Progenitor cell of endocrine pancreas (in vitro differentiated cells): ENCODE results near the gene MSANTD1. TPM values are rescaled to one million over a fixed set of nuclear protein-coding genes. Genes with fewer than 3 reads are reported as not detected.

Experiments
- DNase-seq: peaks from one replicate; pipeline ENCODE4 v3.0.0; 2021; ENCODE audit warnings: low spot score; ENCODE audit not compliant: unreplicated experiment
- H3K27ac Mint-ChIP-seq: 2 replicates; pipeline ENCODE4 v1.8.0; 2021; ENCODE audit warnings: mild to moderate bottlenecking, moderate library complexity, mixed read lengths
- H3K27me3 Mint-ChIP-seq: 2 replicates; pipeline ENCODE4 v1.8.0; 2021; ENCODE audit warnings: mixed read lengths
- H3K36me3 Mint-ChIP-seq: 2 replicates; pipeline ENCODE4 v1.8.0; 2022; ENCODE audit warnings: mixed read lengths; ENCODE audit not compliant: insufficient read depth
- H3K4me1 Mint-ChIP-seq: 2 replicates; pipeline ENCODE4 v1.8.0; 2021; ENCODE audit warnings: low read depth, mixed read lengths
- H3K4me3 Mint-ChIP-seq: 2 replicates; pipeline ENCODE4 v1.8.0; 2021; ENCODE audit warnings: low read depth, mild to moderate bottlenecking, moderate library complexity, mixed read lengths
- H3K9me3 Mint-ChIP-seq: 2 replicates; pipeline ENCODE4 v1.8.0; 2021; ENCODE audit warnings: low read depth, mixed read lengths
- total RNA-seq: library from RNA; stranded (reverse); gene quantifications from 2 replicates; pipeline ENCODE4 v1.2.1, GENCODE V29; 2021
- TF ChIP-seq, protein P1 (sequence below): fragments of 200-600 bp; sonication (generic); IDR thresholded peaks from one replicate; pipeline ENCODE4 v1.5.0; 2021; ENCODE audit warnings: antibody characterized with exemption, mild to moderate bottlenecking; ENCODE audit not compliant: unreplicated experiment

MSANTD1 gene
- total RNA-seq, 1 donor from 2014 or later: 2.1 TPM

DNA sequence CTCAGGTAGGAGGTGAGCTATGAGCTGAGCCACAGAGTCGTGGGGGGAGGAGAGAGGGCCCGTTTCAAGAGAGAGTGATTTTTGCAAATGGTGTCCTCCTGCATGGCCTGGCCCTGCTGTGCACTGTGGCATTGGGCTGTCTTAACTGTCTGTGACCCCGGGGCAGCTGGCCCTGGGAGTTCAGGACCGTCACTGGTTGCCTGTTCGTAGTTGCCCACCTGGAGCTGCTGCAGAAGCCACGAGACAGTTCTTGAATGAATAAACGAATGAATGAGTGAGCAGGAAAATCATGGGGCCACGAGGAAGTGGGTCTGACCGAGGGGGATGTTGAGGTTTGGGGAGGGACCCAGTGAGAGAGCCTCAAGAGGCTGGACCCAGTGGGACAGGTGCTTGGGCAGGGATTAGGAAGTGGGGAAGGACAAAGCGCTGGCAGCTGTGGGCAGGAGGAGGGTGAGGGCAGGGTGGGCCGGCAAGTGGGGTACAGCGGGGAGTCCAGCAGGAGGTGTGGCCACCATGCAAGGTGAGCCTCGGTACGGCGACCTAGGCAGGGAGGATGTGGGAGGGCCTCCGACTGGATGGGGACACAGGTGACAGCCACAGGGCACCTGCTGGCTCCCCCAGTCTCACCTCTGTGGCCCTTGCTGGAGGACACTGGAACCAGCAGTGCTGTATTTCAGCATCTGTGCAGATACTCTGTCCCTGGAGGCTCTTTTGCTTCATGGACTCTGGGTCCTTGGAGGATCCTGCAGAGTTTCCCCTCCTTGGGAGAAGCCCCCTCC, 54.0 kb downstream of the MSANTD1 start:
- DNase-seq: no peak
- TF ChIP-seq, protein P1, sequence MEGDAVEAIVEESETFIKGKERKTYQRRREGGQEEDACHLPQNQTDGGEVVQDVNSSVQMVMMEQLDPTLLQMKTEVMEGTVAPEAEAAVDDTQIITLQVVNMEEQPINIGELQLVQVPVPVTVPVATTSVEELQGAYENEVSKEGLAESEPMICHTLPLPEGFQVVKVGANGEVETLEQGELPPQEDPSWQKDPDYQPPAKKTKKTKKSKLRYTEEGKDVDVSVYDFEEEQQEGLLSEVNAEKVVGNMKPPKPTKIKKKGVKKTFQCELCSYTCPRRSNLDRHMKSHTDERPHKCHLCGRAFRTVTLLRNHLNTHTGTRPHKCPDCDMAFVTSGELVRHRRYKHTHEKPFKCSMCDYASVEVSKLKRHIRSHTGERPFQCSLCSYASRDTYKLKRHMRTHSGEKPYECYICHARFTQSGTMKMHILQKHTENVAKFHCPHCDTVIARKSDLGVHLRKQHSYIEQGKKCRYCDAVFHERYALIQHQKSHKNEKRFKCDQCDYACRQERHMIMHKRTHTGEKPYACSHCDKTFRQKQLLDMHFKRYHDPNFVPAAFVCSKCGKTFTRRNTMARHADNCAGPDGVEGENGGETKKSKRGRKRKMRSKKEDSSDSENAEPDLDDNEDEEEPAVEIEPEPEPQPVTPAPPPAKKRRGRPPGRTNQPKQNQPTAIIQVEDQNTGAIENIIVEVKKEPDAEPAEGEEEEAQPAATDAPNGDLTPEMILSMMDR: no peak
- Mint-ChIP-seq H3K36me3 (peaks cover 1% of the 10 kb centered on the region), H3K4me1 (peaks cover 36% of the 10 kb centered on the region), H3K4me3 (no peak overlapping the region), H3K9me3 (no peaks in the 10 kb centered on the region), H3K27ac (no peak overlapping the region), H3K27me3 (no peaks in the 10 kb centered on the region)

DNA sequence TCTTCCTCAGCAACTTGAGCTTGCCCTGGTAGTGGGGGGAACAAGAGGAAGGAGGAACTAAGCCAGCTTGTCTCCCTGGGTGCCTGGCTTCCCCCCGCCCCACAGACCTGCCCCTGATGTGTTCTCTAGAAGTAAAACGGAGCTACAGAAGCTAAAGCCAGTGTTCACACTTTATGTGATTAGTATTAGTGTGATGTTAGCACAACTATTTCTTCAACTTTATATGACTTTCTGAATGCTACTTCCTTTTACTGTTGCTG, 54.5 kb downstream of the MSANTD1 start:
- no peaks in the 10 kb centered on the region for H3K9me3 Mint-ChIP-seq
- H3K27me3 Mint-ChIP-seq: no peaks in the 10 kb centered on the region
- no peak for DNase-seq
- TF ChIP-seq, protein P1: no peak
- peaks cover 41% of the 10 kb centered on the region for H3K4me1 Mint-ChIP-seq
- H3K27ac Mint-ChIP-seq: no peak overlapping the region
- no peaks in the 10 kb centered on the region for H3K36me3 Mint-ChIP-seq
- H3K4me3 Mint-ChIP-seq: no peak overlapping the region

DNA sequence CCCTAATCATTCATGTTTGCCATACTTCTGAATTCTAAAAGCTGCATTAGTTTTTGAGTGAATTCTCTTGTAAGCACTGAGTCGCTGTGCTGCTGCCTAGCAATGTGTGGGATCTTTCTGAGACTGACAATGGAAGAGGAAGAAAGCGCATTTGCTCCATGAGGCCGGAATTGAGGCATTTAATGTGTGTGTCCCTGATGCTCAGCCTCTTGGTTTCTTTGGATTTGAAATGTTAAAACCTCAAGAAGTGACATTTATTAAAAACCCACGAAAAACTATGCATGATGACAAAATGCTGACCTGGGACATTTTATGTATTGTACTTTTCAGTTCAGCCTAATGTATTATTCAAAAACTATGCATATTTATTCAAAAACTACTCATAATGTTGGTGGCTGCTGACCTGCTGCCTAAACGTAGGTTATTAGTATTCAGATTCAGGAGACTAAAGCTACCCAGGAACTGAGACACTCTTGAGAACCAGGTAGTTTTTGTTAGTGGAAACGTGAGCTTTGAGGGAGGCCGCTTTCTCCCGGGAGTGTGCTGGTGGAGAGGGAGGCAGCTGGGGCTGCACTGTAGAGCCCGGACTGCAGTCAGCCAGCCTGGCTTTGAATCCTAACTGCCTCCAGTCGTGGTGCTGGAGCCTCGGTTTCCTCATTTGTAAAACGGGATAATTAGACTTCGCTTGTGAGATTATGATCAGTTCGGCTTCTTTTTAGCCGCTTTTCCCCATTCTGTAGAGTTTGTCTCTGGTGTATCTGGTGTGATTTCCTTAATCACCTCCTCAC, 55.2 kb downstream of the MSANTD1 start:
- Mint-ChIP-seq H3K27me3 (no peaks in the 10 kb centered on the region), H3K9me3 (no peaks in the 10 kb centered on the region), H3K4me3 (no peak overlapping the region), H3K4me1 (peaks cover 41% of the 10 kb centered on the region), H3K27ac (no peak overlapping the region), H3K36me3 (no peaks in the 10 kb centered on the region)
- DNase-seq: no peak
- TF ChIP-seq, protein P1: no peak

- H3K4me3 Mint-ChIP-seq: no peak overlapping the region
- no peaks in the 10 kb centered on the region for H3K36me3 Mint-ChIP-seq
- no peak overlapping the region for H3K27ac Mint-ChIP-seq
- no peak for DNase-seq
- no peaks in the 10 kb centered on the region for H3K9me3 Mint-ChIP-seq
- no peaks in the 10 kb centered on the region for H3K27me3 Mint-ChIP-seq
- TF ChIP-seq, protein P1: no peak
- H3K4me1 Mint-ChIP-seq: peaks cover 35% of the 10 kb centered on the region
Observed at GRCh38 chr4:3304831-3305609, 56.1 kb downstream of the MSANTD1 start.
